GM12873 (cell line): ENCODE results near the gene DGKB.
A peak's percentile ranks its signal among the peaks of the same experiment; 100 is the strongest.

Source experiments
- CTCF ChIP-seq: IDR thresholded peaks from 2 replicates; pipeline ENCODE4 v1.5.1; 2012; ENCODE audit warnings: low read depth, mild to moderate bottlenecking, moderate library complexity, low read length, control low read depth; ENCODE audit not compliant: insufficient read depth; ENCODE audit errors: missing control alignments

The DGKB gene

GRCh38 chr7:14734839-14735321 is 167.7 kb downstream of the DGKB start:
- TF ChIP-seq CTCF = no peak

- TF ChIP-seq CTCF = no peak
Observed at GRCh38 chr7:14720785-14721184, 181.8 kb downstream of the DGKB start.

GRCh38 chr7:14717816-14718215 is 184.7 kb downstream of the DGKB start:
- TF ChIP-seq CTCF = peak; percentile 8

- TF ChIP-seq CTCF = no peak
Observed at GRCh38 chr7:14717169-14717568, 185.4 kb downstream of the DGKB start.

GRCh38 chr7:14714161-14714728 is 188.3 kb downstream of the DGKB start:
- no peak for TF ChIP-seq CTCF

- no peak for TF ChIP-seq CTCF
Observed at GRCh38 chr7:14698239-14698638, 204.3 kb downstream of the DGKB start.

- no peak for TF ChIP-seq CTCF
Observed at GRCh38 chr7:14697684-14698083, 204.9 kb downstream of the DGKB start.
